A673 (cell line): ENCODE data around the gene SMARCA4.

Experiments used
- CTCF ChIP-seq: fragments of 300-800, 200-600 bp; sonication (generic); conservative IDR thresholded peaks from 2 replicates; pipeline ENCODE4 v1.5.1; 2017; ENCODE audit warnings: low read depth, mild to moderate bottlenecking, antibody characterized with exemption, low read length, moderate library complexity, mixed read lengths
- EZH2 ChIP-seq: fragments of 200-600 bp; sonication (generic); IDR thresholded peaks from 2 replicates; pipeline ENCODE4 v1.6.1; 2017; ENCODE audit warnings: borderline replicate concordance, low read depth, mild to moderate bottlenecking, mixed read lengths, antibody characterized with exemption, low read length; ENCODE audit not compliant: poor library complexity, severe bottlenecking

GRCh38 chr19:10961073-10961860 lies 437 bp downstream of the SMARCA4 start:
- TF ChIP-seq CTCF (no peak), EZH2 (no peak)
